ENCODE measurements around the gene SLC8A1.
"Not testable (repeated sequence)": the region's sequence is repeated elsewhere in the genome, so short reads cannot be mapped to it uniquely, and the experiment has no call there.

Gene SLC8A1

GRCh38 chr2:40097691-40098385 lies 354.1 kb downstream of the SLC8A1 start:
- no peak overlapping the region for H3K4me3 Mint-ChIP-seq
- H3K36me3 Mint-ChIP-seq (ENCODE audit: insufficient read depth) = no peaks in the 10 kb centered on the region
- H3K27me3 Mint-ChIP-seq = no peaks in the 10 kb centered on the region
- no peaks in the 10 kb centered on the region for H3K4me1 Mint-ChIP-seq
- DNase-seq (ENCODE audit: low spot score in 2 of 2) = no peak
- no peak overlapping the region for H3K27ac Mint-ChIP-seq (ENCODE audit: low read depth)
- no peak for ATAC-seq (replicated peaks; ENCODE audit: extremely low read depth, poor library complexity, severe bottlenecking)
- H3K9me3 Mint-ChIP-seq = peaks cover 5% of the 10 kb centered on the region

DNA sequence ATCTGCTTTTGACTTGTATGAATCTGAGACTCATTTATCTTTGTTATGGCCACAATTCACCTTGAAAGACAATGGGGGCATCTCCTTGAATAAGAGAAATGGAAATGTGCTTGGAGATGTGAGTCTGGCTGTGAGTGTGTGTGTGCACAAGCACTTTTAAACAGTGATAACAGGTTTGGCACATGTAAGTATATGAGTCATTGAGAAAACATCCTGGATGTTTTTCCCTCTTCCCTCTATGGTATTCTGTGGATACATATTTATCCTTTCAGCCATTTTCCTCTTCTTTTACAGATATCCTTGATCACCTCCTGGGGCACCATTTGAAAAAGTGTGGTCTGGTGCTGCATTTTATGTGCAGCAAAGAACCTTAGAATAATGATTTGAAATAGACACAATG lies 355.5 kb downstream of the SLC8A1 start:
- Mint-ChIP-seq H3K27me3 (no peaks in the 10 kb centered on the region), H3K4me1 (no peaks in the 10 kb centered on the region), H3K36me3 (ENCODE audit: insufficient read depth) (no peaks in the 10 kb centered on the region), H3K27ac (ENCODE audit: low read depth) (no peak overlapping the region), H3K9me3 (peaks cover 5% of the 10 kb centered on the region), H3K4me3 (no peak overlapping the region)
- no peak for DNase-seq (ENCODE audit: low spot score in 2 of 2)
- ATAC-seq (replicated peaks; ENCODE audit: extremely low read depth, poor library complexity, severe bottlenecking) = no peak

- Mint-ChIP-seq H3K4me1 (no peaks in the 10 kb centered on the region), H3K27me3 (no peaks in the 10 kb centered on the region), H3K36me3 (ENCODE audit: insufficient read depth) (no peaks in the 10 kb centered on the region), H3K9me3 (no peaks in the 10 kb centered on the region), H3K4me3 (no peak overlapping the region), H3K27ac (ENCODE audit: low read depth) (no peak overlapping the region)
- no peak for DNase-seq (ENCODE audit: low spot score in 2 of 2)
- ATAC-seq (replicated peaks; ENCODE audit: extremely low read depth, poor library complexity, severe bottlenecking) = no peak
These were observed 356.9 kb downstream of the SLC8A1 start for GRCh38 chr2:40095000-40095399.

GRCh38 chr2:40094451-40094850 lies 357.4 kb downstream of the SLC8A1 start:
- no peak overlapping the region for H3K27ac Mint-ChIP-seq (ENCODE audit: low read depth)
- no peak for DNase-seq (ENCODE audit: low spot score in 2 of 2)
- H3K27me3 Mint-ChIP-seq = no peaks in the 10 kb centered on the region
- H3K36me3 Mint-ChIP-seq (ENCODE audit: insufficient read depth) = no peaks in the 10 kb centered on the region
- ATAC-seq (replicated peaks; ENCODE audit: extremely low read depth, poor library complexity, severe bottlenecking) = no peak
- no peak overlapping the region for H3K4me3 Mint-ChIP-seq
- H3K9me3 Mint-ChIP-seq = no peaks in the 10 kb centered on the region
- no peaks in the 10 kb centered on the region for H3K4me1 Mint-ChIP-seq

DNA sequence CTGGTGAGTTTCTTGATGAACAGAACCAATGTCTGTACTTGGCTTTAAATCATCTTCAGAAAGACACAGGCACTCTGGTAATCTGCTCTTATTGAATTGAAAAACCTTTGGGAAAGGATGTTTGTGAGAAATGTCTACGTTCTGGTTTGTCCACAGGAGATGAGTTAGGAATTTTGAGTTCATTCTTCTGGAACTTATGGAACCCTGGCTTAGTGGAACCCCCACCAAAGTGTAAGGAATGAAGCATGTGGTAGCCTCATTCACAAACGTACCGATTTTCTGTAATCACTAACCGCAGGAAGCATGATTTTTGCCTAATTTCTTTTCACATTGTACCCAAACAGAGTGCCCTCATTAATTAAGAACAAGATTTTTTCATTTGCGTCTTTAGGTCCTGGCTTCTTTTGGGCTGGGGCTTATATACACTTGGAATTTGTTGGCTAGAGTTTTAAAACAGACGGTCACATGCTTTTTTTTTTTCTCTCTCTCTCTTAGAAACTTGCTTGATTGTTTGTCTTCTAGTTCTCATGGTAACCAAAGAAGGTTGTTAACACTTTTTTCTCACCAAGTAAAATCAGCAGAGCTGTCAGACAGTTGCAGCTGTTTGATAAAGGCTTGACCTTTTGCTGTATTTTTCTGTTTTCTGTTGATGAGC lies 358.7 kb downstream of the SLC8A1 start:
- no peak overlapping the region for H3K4me3 Mint-ChIP-seq
- no peaks in the 10 kb centered on the region for H3K4me1 Mint-ChIP-seq

GRCh38 chr2:40090044-40090443 lies 361.8 kb downstream of the SLC8A1 start:
- no peak overlapping the region for H3K4me3 Mint-ChIP-seq
- peaks cover 7% of the 10 kb centered on the region for H3K9me3 Mint-ChIP-seq
- no peaks in the 10 kb centered on the region for H3K4me1 Mint-ChIP-seq
- H3K27ac Mint-ChIP-seq (ENCODE audit: low read depth) = no peak overlapping the region
- no peaks in the 10 kb centered on the region for H3K36me3 Mint-ChIP-seq (ENCODE audit: insufficient read depth)
- DNase-seq (ENCODE audit: low spot score in 2 of 2) = no peak
- H3K27me3 Mint-ChIP-seq = no peaks in the 10 kb centered on the region
- ATAC-seq (replicated peaks; ENCODE audit: extremely low read depth, poor library complexity, severe bottlenecking) = no peak

More for the DNA sequence above, 358.7 kb downstream of the SLC8A1 start:
- Mint-ChIP-seq H3K36me3 (ENCODE audit: insufficient read depth) (no peaks in the 10 kb centered on the region), H3K27me3 (no peaks in the 10 kb centered on the region), H3K27ac (ENCODE audit: low read depth) (no peak overlapping the region), H3K9me3 (no peaks in the 10 kb centered on the region)
- ATAC-seq (replicated peaks; ENCODE audit: extremely low read depth, poor library complexity, severe bottlenecking) = no peak
- no peak for DNase-seq (ENCODE audit: low spot score in 2 of 2)

DNA sequence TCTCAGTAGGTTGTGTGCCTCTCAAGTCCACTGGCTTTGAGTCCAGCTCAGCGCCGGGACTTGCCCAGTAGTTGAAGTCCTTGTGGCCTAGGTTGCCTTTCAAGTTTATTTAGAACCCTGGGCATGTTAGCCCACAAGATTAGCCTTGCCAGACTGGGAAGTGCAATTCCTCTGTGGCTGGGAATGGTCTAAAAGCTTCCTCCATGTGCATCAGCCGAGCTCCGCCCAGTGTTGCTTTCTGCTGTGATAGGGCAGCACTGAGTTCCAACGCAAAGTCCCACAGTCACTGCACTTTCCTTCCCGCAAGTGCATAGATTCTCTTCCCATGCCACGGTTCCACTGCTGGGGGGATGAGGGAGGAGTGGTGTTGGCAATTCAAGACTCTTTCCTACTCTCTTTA lies 364.0 kb downstream of the SLC8A1 start:
- ATAC-seq (replicated peaks; ENCODE audit: extremely low read depth, poor library complexity, severe bottlenecking) (no peak), DNase-seq (ENCODE audit: low spot score in 2 of 2) (no peak)
- no peak overlapping the region for H3K4me3 Mint-ChIP-seq
- H3K27ac Mint-ChIP-seq (ENCODE audit: low read depth) = no peak overlapping the region
- no peaks in the 10 kb centered on the region for H3K36me3 Mint-ChIP-seq (ENCODE audit: insufficient read depth)
- H3K4me1 Mint-ChIP-seq = no peaks in the 10 kb centered on the region
- H3K9me3 Mint-ChIP-seq = peaks cover 7% of the 10 kb centered on the region
- no peaks in the 10 kb centered on the region for H3K27me3 Mint-ChIP-seq

- no peak overlapping the region for H3K27ac Mint-ChIP-seq (ENCODE audit: low read depth)
- no peaks in the 10 kb centered on the region for H3K27me3 Mint-ChIP-seq
- DNase-seq (ENCODE audit: low spot score in 2 of 2) (no peak), ATAC-seq (replicated peaks; ENCODE audit: extremely low read depth, poor library complexity, severe bottlenecking) (no peak)
- H3K4me1 Mint-ChIP-seq = no peaks in the 10 kb centered on the region
- H3K9me3 Mint-ChIP-seq = peaks cover 7% of the 10 kb centered on the region
- no peaks in the 10 kb centered on the region for H3K36me3 Mint-ChIP-seq (ENCODE audit: insufficient read depth)
- H3K4me3 Mint-ChIP-seq = no peak overlapping the region
These were observed 364.5 kb downstream of the SLC8A1 start for GRCh38 chr2:40087434-40087833.

DNA sequence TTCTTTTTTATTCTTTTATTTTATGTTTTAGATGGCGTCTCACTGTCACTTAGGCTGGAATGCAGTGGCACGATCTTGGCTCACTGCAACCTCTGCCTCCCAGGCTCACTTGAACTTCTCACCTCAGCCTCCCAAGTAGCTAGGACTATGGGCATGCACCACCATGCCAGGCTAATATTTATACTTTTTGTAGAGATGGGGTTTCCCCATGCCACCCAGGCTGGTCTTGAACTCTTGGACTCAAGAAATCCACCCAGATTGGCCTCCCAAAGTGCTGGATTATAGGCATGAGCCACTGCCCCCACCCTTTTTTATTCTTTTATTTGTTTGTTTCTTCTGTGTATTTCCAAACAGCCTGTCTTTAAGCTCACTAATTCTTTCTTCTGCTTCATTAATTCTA lies 366.1 kb downstream of the SLC8A1 start:
- Mint-ChIP-seq H3K27ac (ENCODE audit: low read depth) (no peak overlapping the region), H3K36me3 (ENCODE audit: insufficient read depth) (no peaks in the 10 kb centered on the region), H3K9me3 (peaks cover 7% of the 10 kb centered on the region), H3K27me3 (no peaks in the 10 kb centered on the region), H3K4me1 (no peaks in the 10 kb centered on the region), H3K4me3 (no peak overlapping the region)
- DNase-seq (ENCODE audit: low spot score in 2 of 2) = no peak
- no peak for ATAC-seq (replicated peaks; ENCODE audit: extremely low read depth, poor library complexity, severe bottlenecking)

DNA sequence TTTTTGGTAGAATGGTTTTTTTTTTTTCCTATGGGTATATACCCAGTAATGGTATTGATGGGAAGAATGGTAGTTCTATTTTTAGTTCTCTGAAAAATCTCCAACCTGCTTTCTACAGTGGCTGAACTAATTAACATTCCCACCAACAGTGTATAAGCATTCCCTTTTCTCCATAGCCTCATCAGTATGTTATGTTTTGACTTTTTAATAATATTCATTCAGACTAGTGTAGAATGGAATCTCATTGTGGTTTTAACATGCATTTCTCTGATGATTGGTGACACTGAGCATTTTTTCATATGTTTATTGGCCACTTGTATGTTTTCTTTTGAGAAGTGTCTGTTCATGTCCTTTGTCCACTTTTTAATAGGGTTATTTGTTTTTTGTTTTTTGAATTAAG lies 378.6 kb downstream of the SLC8A1 start:
- not testable (repeated sequence) for H3K4me3 Mint-ChIP-seq; H3K27me3 Mint-ChIP-seq; H3K4me1 Mint-ChIP-seq; ATAC-seq (replicated peaks; ENCODE audit: extremely low read depth, poor library complexity, severe bottlenecking); H3K27ac Mint-ChIP-seq (ENCODE audit: low read depth); H3K36me3 Mint-ChIP-seq (ENCODE audit: insufficient read depth); DNase-seq (ENCODE audit: low spot score in 2 of 2)
- H3K9me3 Mint-ChIP-seq = peaks cover 18% of the 10 kb centered on the region

DNA sequence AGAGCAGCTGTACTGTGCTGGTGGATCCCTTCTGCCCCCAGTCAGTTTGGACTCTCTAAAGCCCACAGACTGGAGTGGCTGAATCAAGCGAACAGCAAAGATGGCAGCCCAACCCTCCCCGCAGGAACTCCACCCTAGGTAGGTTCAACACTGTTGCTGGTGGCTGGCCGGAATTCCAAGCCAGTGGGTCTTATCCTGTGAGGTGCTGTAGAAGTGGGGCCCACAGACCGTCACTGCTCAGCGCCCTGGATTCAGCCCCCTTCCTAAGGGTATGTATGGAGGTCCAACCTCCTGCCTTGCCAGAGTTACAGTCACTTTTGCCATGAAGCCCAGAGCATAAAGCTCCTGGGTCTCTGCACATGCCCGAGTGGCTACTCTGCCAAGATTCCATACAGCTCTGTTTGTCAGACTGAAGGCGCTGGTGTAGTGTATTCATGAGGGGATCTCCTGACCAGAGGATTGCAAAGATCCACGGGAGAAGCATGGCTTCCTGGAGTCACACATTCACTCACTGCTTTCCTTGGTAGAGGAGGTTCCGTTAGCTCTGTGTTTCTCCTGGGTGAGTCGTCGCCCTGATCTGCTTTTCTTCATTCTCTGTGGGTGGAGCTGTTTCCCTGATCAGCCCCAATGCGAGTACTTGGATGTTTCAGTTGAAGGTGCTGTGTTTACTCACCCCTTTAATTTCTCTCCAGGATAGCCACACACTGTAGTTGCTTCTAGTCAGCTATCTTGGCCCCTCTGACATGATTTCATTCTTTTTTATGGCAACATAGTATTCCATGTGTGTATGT lies 379.3 kb downstream of the SLC8A1 start:
- H3K4me1 Mint-ChIP-seq = no peaks in the 10 kb centered on the region
- no peak overlapping the region for H3K4me3 Mint-ChIP-seq
- H3K27me3 Mint-ChIP-seq = no peaks in the 10 kb centered on the region
- DNase-seq (ENCODE audit: low spot score in 2 of 2) (no peak), ATAC-seq (replicated peaks; ENCODE audit: extremely low read depth, poor library complexity, severe bottlenecking) (no peak)
- peaks cover 25% of the 10 kb centered on the region for H3K9me3 Mint-ChIP-seq
- no peaks in the 10 kb centered on the region for H3K36me3 Mint-ChIP-seq (ENCODE audit: insufficient read depth)
- H3K27ac Mint-ChIP-seq (ENCODE audit: low read depth) = no peak overlapping the region

DNA sequence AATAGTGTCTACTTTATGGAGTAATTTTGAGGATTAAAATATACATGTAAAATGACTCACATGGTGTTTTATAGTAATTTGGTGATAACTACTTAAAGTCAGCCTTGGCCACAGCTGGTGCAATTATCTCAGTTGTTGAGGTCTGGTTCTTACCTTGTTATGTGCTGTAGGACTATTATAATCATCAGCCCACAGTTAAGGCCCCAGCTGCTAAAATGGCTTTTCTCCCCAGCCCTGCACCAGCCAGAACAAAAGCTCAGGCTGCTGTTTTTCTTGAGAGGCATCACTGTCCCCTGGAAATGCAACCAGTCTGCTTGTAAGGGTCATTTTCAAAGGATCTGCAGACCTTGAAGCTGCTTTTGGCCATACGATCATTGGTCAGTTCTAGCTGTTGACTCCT lies 389.5 kb downstream of the SLC8A1 start:
- Mint-ChIP-seq H3K4me1 (no peaks in the 10 kb centered on the region), H3K27me3 (no peaks in the 10 kb centered on the region), H3K36me3 (ENCODE audit: insufficient read depth) (no peaks in the 10 kb centered on the region), H3K4me3 (no peak overlapping the region), H3K9me3 (peaks cover 18% of the 10 kb centered on the region), H3K27ac (ENCODE audit: low read depth) (no peak overlapping the region)
- ATAC-seq (replicated peaks; ENCODE audit: extremely low read depth, poor library complexity, severe bottlenecking) (no peak), DNase-seq (ENCODE audit: low spot score in 2 of 2) (no peak)

- H3K36me3 Mint-ChIP-seq (ENCODE audit: insufficient read depth) = no peaks in the 10 kb centered on the region
- no peak overlapping the region for H3K4me3 Mint-ChIP-seq
- H3K27ac Mint-ChIP-seq (ENCODE audit: low read depth) = no peak overlapping the region
- DNase-seq (ENCODE audit: low spot score in 2 of 2) (no peak), ATAC-seq (replicated peaks; ENCODE audit: extremely low read depth, poor library complexity, severe bottlenecking) (no peak)
- peaks cover 9% of the 10 kb centered on the region for H3K27me3 Mint-ChIP-seq
- no peaks in the 10 kb centered on the region for H3K4me1 Mint-ChIP-seq
- H3K9me3 Mint-ChIP-seq = peaks cover 6% of the 10 kb centered on the region
These were observed 402.1 kb downstream of the SLC8A1 start for GRCh38 chr2:40049781-40050180.
